ENCODE data around the gene TNRC6B.
"Not testable (repeated sequence)": the region's sequence is repeated elsewhere in the genome, so short reads cannot be mapped to it uniquely, and the experiment has no call there.

The TNRC6B gene

DNA sequence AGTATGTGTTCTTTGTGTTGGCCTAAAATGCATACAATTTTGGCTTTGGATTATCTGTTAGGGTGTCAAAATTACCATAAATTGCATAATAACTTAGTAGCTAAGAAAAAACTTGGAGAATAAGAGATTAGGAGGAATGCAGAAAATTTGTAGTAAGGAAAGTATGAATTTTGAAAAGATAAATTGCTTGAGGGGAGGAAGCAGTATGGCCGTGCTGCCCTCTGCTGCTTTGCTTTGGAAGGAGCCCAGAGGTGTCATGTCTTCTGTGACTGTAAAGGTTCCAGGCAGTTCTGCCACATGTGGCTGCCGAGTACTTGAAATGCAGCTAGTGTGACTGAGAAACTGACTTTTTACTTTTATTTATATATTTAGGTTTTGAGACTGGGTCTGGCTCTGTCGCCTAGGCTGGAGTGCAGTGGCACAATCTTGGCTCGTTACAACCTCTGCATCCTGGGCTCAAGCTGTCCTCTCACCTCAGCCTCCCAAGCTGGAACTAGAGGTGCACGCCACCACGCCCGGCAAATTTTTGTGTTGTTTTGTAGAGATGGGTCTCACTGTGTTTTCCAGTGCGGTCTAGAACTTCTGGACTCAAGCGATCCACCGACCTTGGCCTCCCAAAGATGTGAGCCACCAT, 170.4 kb downstream of the TNRC6B start:
- H3K27me3 Mint-ChIP-seq: no peaks in the 10 kb centered on the region
- peak overlapping the region; percentile 92 for H3K4me3 Mint-ChIP-seq
- peak; percentile 39 to 59 for DNase-seq (ENCODE audit: low spot score in 2 of 2)
- H3K27ac Mint-ChIP-seq (ENCODE audit: low read depth): peak overlapping the region; percentile 96
- peaks cover 42% of the 10 kb centered on the region for H3K36me3 Mint-ChIP-seq (ENCODE audit: insufficient read depth)
- peaks cover 20% of the 10 kb centered on the region for H3K4me1 Mint-ChIP-seq
- H3K9me3 Mint-ChIP-seq: no peaks in the 10 kb centered on the region
- peak; percentile 34 for ATAC-seq (replicated peaks; ENCODE audit: extremely low read depth, poor library complexity, severe bottlenecking)

DNA sequence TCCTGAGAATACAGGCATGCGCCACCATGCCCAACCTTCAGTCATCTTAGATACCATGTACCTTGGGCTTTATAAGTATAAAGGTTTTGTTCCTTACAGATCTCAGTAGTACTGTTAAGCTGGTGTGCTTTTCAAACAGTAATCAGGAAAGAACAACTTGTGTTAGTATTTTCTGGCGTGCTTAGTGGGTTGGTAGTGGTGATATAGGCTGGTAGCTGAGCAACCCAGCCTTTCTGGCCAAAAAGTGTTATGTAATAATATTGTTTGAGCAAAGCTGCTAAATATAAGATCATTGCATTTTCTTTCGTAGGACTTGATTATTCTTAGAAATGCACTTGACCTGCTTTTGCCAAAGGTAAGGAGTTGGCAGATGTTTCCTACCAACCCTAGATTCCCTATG, 175.0 kb downstream of the TNRC6B start:
- DNase-seq (ENCODE audit: low spot score in 2 of 2) (no peak), ATAC-seq (replicated peaks; ENCODE audit: extremely low read depth, poor library complexity, severe bottlenecking) (no peak)
- H3K9me3 Mint-ChIP-seq: no peaks in the 10 kb centered on the region
- H3K27me3 Mint-ChIP-seq: no peaks in the 10 kb centered on the region
- peaks cover 10% of the 10 kb centered on the region for H3K4me1 Mint-ChIP-seq
- no peak overlapping the region for H3K4me3 Mint-ChIP-seq
- no peak overlapping the region for H3K27ac Mint-ChIP-seq (ENCODE audit: low read depth)
- H3K36me3 Mint-ChIP-seq (ENCODE audit: insufficient read depth): peaks cover 57% of the 10 kb centered on the region

DNA sequence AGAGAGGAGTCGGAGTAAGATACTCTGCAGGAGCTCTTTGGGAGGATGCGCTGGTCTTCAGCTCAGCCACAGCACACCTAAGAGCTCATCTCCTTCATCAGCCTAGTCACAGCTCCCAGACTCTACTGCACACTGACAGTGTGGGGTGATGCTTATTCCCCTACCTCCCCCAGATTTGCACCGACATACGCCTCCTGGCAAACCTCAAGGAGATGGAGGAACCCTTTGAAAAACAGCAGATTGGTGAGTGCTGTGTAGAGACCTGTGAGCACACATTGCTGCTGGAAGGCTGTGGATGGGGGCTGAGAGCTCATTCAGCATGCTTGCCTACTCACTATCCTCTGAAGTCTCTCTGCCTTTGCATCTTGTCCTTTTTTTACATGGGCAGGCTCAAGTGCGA, 183.4 kb downstream of the TNRC6B start:
- DNase-seq (ENCODE audit: low spot score in 2 of 2) (no peak), ATAC-seq (replicated peaks; ENCODE audit: extremely low read depth, poor library complexity, severe bottlenecking) (no peak)
- no peak overlapping the region for H3K4me3 Mint-ChIP-seq
- peaks cover 87% of the 10 kb centered on the region for H3K36me3 Mint-ChIP-seq (ENCODE audit: insufficient read depth)
- no peak overlapping the region for H3K27ac Mint-ChIP-seq (ENCODE audit: low read depth)
- H3K9me3 Mint-ChIP-seq: no peaks in the 10 kb centered on the region
- H3K27me3 Mint-ChIP-seq: no peaks in the 10 kb centered on the region
- H3K4me1 Mint-ChIP-seq: no peaks in the 10 kb centered on the region

DNA sequence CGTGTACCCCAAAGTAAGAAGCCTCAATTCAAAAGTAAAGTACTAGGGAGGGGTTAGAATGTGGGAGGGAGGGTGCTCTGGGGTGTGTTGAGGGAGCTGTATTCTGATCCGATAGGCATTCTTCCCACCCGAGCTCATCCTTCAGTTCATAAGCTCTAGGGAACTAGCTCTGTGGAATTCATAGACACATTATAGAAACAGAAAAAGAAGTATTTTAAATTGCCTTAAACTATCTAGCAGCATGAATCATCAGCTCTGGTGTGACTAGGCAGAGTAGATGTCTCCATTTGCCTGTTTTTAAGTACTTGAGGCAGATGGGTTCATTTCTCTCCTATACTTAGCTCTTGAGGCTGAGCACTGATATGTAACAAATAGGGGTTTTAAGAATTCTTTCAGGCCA, 185.3 kb downstream of the TNRC6B start:
- H3K27ac Mint-ChIP-seq (ENCODE audit: low read depth): no peak overlapping the region
- no peak overlapping the region for H3K4me3 Mint-ChIP-seq
- DNase-seq (ENCODE audit: low spot score in 2 of 2): no peak
- H3K4me1 Mint-ChIP-seq: no peaks in the 10 kb centered on the region
- H3K36me3 Mint-ChIP-seq (ENCODE audit: insufficient read depth): peaks cover 84% of the 10 kb centered on the region
- H3K9me3 Mint-ChIP-seq: no peaks in the 10 kb centered on the region
- ATAC-seq (replicated peaks; ENCODE audit: extremely low read depth, poor library complexity, severe bottlenecking): no peak
- H3K27me3 Mint-ChIP-seq: no peaks in the 10 kb centered on the region

DNA sequence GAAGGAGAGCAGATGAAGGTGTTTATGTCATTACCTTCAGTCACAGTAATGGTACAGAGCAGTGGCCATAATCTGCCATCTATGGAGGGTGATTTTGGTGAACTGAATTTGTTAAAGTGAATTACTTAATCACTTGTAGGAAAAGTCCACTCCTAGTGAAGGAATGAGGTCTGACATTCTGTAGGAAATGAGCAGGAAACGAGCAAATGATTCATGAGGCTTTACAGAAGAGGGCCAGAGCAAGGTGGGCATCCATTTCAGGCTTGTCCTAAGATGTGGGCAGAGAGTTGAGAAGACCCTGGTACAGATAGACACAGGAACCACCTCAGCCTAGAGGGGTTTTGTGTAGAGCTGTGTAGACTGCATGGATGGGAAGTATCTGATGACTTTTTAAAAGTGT, 186.7 kb downstream of the TNRC6B start:
- DNase-seq (ENCODE audit: low spot score in 2 of 2) (no peak), ATAC-seq (replicated peaks; ENCODE audit: extremely low read depth, poor library complexity, severe bottlenecking) (no peak)
- H3K36me3 Mint-ChIP-seq (ENCODE audit: insufficient read depth): peaks cover 72% of the 10 kb centered on the region
- H3K27ac Mint-ChIP-seq (ENCODE audit: low read depth): peak overlapping the region; percentile 32
- H3K4me1 Mint-ChIP-seq: no peaks in the 10 kb centered on the region
- H3K4me3 Mint-ChIP-seq: no peak overlapping the region
- no peaks in the 10 kb centered on the region for H3K27me3 Mint-ChIP-seq
- no peaks in the 10 kb centered on the region for H3K9me3 Mint-ChIP-seq

DNA sequence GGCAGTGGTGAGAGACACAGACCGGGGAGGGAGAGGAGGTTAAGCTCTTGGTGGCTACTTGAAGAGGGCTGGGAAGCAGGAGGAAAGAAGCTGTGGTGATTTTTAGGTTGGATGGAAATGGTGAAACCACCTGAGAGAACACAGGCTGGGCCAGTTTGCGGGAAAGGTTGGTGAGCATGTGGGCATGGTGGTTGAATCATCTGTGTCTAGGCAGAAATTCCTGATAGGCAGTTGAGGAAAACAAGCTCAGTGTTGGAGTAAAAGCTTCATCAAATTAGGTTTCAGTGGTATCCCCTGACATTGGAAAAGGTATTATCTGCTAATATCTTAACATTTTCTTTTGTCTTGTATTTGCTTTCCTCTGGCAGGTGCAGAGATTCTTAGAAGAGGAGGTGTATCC, 188.3 kb downstream of the TNRC6B start:
- Mint-ChIP-seq H3K27ac (ENCODE audit: low read depth) (peak overlapping the region; percentile 26), H3K4me1 (peaks cover 2% of the 10 kb centered on the region), H3K4me3 (no peak overlapping the region), H3K36me3 (ENCODE audit: insufficient read depth) (peaks cover 60% of the 10 kb centered on the region), H3K27me3 (no peaks in the 10 kb centered on the region), H3K9me3 (no peaks in the 10 kb centered on the region)
- no peak for ATAC-seq (replicated peaks; ENCODE audit: extremely low read depth, poor library complexity, severe bottlenecking)
- no peak for DNase-seq (ENCODE audit: low spot score in 2 of 2)

- no peak overlapping the region for H3K27ac Mint-ChIP-seq (ENCODE audit: low read depth)
- H3K27me3 Mint-ChIP-seq: no peaks in the 10 kb centered on the region
- peaks cover 10% of the 10 kb centered on the region for H3K4me1 Mint-ChIP-seq
- H3K4me3 Mint-ChIP-seq: no peak overlapping the region
- ATAC-seq (replicated peaks; ENCODE audit: extremely low read depth, poor library complexity, severe bottlenecking) (no peak), DNase-seq (ENCODE audit: low spot score in 2 of 2) (no peak)
- H3K36me3 Mint-ChIP-seq (ENCODE audit: insufficient read depth): peaks cover 51% of the 10 kb centered on the region
- H3K9me3 Mint-ChIP-seq: no peaks in the 10 kb centered on the region
Measured at GRCh38 chr22:40367342-40367741, 189.6 kb downstream of the TNRC6B start.

GRCh38 chr22:40368016-40368415, 190.3 kb downstream of the TNRC6B start:
- H3K4me3 Mint-ChIP-seq: no peak overlapping the region
- DNase-seq (ENCODE audit: low spot score in 2 of 2) (no peak), ATAC-seq (replicated peaks; ENCODE audit: extremely low read depth, poor library complexity, severe bottlenecking) (no peak)
- peaks cover 47% of the 10 kb centered on the region for H3K36me3 Mint-ChIP-seq (ENCODE audit: insufficient read depth)
- H3K4me1 Mint-ChIP-seq: peaks cover 15% of the 10 kb centered on the region
- no peaks in the 10 kb centered on the region for H3K9me3 Mint-ChIP-seq
- H3K27ac Mint-ChIP-seq (ENCODE audit: low read depth): no peak overlapping the region
- no peaks in the 10 kb centered on the region for H3K27me3 Mint-ChIP-seq

GRCh38 chr22:40368836-40369235, 191.1 kb downstream of the TNRC6B start:
- Mint-ChIP-seq H3K4me3 (no peak overlapping the region), H3K4me1 (peaks cover 20% of the 10 kb centered on the region), H3K36me3 (ENCODE audit: insufficient read depth) (peaks cover 39% of the 10 kb centered on the region), H3K27me3 (no peaks in the 10 kb centered on the region), H3K9me3 (no peaks in the 10 kb centered on the region), H3K27ac (ENCODE audit: low read depth) (peak overlapping the region; percentile 29)
- ATAC-seq (replicated peaks; ENCODE audit: extremely low read depth, poor library complexity, severe bottlenecking) (no peak), DNase-seq (ENCODE audit: low spot score in 2 of 2) (no peak)

DNA sequence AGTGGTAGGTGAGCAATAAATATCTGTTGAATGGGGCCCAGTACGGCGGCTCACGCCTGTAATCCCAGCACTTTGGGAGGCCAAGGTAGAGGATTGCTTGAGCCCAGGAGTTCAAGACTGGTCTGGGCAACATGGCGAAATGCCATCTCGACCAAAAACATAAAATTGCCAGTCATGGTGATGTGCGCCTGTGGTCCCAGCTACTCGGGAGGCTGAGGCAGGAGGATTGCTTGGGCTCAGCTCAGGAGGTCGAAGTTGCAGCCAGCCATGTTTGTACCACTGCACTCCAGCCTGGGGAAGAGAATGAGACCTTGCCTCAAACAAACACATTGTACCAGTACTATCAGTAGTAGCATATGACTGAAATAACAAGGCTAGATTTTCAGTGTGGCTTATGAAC, 196.8 kb downstream of the TNRC6B start:
- no peaks in the 10 kb centered on the region for H3K9me3 Mint-ChIP-seq
- DNase-seq (ENCODE audit: low spot score in 2 of 2) (no peak), ATAC-seq (replicated peaks; ENCODE audit: extremely low read depth, poor library complexity, severe bottlenecking) (no peak)
- H3K4me1 Mint-ChIP-seq: peaks cover 30% of the 10 kb centered on the region
- H3K36me3 Mint-ChIP-seq (ENCODE audit: insufficient read depth): peaks cover 10% of the 10 kb centered on the region
- H3K27me3 Mint-ChIP-seq: no peaks in the 10 kb centered on the region
- H3K27ac Mint-ChIP-seq (ENCODE audit: low read depth): no peak overlapping the region
- H3K4me3 Mint-ChIP-seq: no peak overlapping the region

- ATAC-seq (replicated peaks; ENCODE audit: extremely low read depth, poor library complexity, severe bottlenecking): no peak
- no peak overlapping the region for H3K27ac Mint-ChIP-seq (ENCODE audit: low read depth)
- DNase-seq (ENCODE audit: low spot score in 2 of 2): no peak
- peaks cover 7% of the 10 kb centered on the region for H3K36me3 Mint-ChIP-seq (ENCODE audit: insufficient read depth)
- no peaks in the 10 kb centered on the region for H3K9me3 Mint-ChIP-seq
- no peaks in the 10 kb centered on the region for H3K27me3 Mint-ChIP-seq
- peaks cover 27% of the 10 kb centered on the region for H3K4me1 Mint-ChIP-seq
- H3K4me3 Mint-ChIP-seq: no peak overlapping the region
Measured at GRCh38 chr22:40376149-40376548, 198.4 kb downstream of the TNRC6B start.

- Mint-ChIP-seq H3K9me3 (no peaks in the 10 kb centered on the region), H3K4me3 (no peak overlapping the region), H3K27ac (ENCODE audit: low read depth) (no peak overlapping the region), H3K36me3 (ENCODE audit: insufficient read depth) (peaks cover 2% of the 10 kb centered on the region), H3K27me3 (no peaks in the 10 kb centered on the region), H3K4me1 (peaks cover 21% of the 10 kb centered on the region)
- DNase-seq (ENCODE audit: low spot score in 2 of 2): no peak
- no peak for ATAC-seq (replicated peaks; ENCODE audit: extremely low read depth, poor library complexity, severe bottlenecking)
Measured at GRCh38 chr22:40377931-40378330, 200.2 kb downstream of the TNRC6B start.

DNA sequence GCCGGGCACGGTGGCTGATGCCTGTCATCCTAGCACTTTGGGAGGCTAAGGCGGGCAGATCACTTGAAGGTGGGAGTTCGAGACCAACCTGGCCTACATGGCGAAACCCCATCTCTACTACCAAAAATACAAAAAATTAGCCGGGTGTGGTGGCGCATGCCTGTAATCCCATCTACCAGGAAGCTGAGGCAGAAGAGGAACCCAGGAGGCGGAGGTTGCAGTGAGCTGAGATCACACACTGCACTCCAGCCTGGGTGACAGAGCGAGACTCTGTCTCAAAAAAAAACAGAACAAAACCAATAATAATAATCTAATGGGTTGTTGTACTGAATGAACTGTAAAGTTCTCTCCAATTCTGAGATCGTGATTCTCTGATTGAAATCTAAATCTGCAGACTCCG, 200.7 kb downstream of the TNRC6B start:
- H3K9me3 Mint-ChIP-seq; ATAC-seq (replicated peaks; ENCODE audit: extremely low read depth, poor library complexity, severe bottlenecking); H3K4me3 Mint-ChIP-seq; DNase-seq (ENCODE audit: low spot score in 2 of 2); H3K27ac Mint-ChIP-seq (ENCODE audit: low read depth); H3K36me3 Mint-ChIP-seq (ENCODE audit: insufficient read depth); H3K27me3 Mint-ChIP-seq: not testable (repeated sequence)
- H3K4me1 Mint-ChIP-seq: peaks cover 18% of the 10 kb centered on the region
